Erythroblast (primary cell): ENCODE results near the gene SERPINA9.
"Not testable (repeated sequence)": the region's sequence is repeated elsewhere in the genome, so short reads cannot be mapped to it uniquely, and the experiment has no call there.

ENCODE experiments used
- GATA1 ChIP-seq: IDR thresholded peaks from 2 replicates; pipeline ENCODE4 v1.6.1; 2011; ENCODE audit warnings: low read depth, mild to moderate bottlenecking, control low read depth, low read length, moderate library complexity
- POLR2A ChIP-seq: IDR thresholded peaks from 2 replicates; pipeline ENCODE4 v1.6.1; 2011; ENCODE audit warnings: mild to moderate bottlenecking, low read length

DNA sequence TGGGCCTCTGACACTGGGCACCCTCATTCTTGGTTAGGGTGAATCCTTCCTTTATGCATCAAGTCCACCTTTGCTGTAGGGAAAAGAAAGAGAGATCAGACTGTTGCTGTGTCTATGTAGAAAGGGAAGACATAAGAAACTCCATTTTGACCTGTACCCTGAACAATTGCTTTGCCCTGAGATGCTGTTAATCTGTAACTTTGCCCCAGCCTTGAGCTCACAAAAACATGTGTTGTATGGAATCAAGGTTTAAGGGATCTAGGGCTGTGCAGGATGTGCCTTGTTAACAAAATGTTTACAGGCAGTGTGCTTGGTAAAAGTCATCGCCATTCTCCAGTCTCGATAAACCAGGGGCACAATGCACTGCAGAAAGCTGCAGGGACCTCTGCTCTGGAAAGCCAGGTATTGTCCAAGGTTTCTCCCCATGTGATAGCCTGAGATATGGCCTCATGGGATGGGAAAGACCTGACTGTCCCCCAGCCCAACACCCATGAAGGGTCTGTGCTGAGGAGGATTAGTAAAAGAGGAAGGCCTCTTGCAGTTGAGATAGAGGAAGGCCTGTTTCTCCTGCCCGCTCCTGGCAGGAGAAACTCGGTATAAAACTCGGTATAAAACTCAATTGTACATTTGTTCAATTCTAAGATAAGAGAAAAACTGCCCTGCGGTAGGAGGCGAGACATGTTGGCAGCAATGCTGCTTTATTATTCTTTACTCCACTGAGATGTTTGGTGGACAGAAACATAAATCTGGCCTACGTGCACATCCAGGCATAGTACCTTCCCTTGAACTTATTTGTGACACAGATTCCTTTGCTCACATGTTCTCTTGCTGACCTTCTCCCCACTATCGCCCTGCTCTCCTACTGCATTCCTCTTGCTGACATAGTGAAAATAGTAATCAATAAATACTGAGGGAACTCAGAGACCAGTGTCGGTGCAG is 6.4 kb upstream of the SERPINA9 start:
- TF ChIP-seq POLR2A, GATA1: not testable (repeated sequence)
